GM11168 (cell line): ENCODE results near the gene PAPPA2.
"Not testable (repeated sequence)": the region's sequence is repeated elsewhere in the genome, so short reads cannot be mapped to it uniquely, and the experiment has no call there.

Source experiments
- in situ Hi-C: fragments of 300-500 bp; cut with MboI; formaldehyde crosslinking; loops from one replicate; pipeline ENCODE4 v1.12.0; 2022; ENCODE audit warnings: low sequenced_read_pairs; ENCODE audit not compliant: unreplicated experiment

The PAPPA2 gene, protein sequence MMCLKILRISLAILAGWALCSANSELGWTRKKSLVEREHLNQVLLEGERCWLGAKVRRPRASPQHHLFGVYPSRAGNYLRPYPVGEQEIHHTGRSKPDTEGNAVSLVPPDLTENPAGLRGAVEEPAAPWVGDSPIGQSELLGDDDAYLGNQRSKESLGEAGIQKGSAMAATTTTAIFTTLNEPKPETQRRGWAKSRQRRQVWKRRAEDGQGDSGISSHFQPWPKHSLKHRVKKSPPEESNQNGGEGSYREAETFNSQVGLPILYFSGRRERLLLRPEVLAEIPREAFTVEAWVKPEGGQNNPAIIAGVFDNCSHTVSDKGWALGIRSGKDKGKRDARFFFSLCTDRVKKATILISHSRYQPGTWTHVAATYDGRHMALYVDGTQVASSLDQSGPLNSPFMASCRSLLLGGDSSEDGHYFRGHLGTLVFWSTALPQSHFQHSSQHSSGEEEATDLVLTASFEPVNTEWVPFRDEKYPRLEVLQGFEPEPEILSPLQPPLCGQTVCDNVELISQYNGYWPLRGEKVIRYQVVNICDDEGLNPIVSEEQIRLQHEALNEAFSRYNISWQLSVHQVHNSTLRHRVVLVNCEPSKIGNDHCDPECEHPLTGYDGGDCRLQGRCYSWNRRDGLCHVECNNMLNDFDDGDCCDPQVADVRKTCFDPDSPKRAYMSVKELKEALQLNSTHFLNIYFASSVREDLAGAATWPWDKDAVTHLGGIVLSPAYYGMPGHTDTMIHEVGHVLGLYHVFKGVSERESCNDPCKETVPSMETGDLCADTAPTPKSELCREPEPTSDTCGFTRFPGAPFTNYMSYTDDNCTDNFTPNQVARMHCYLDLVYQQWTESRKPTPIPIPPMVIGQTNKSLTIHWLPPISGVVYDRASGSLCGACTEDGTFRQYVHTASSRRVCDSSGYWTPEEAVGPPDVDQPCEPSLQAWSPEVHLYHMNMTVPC (N-terminal part only)

DNA sequence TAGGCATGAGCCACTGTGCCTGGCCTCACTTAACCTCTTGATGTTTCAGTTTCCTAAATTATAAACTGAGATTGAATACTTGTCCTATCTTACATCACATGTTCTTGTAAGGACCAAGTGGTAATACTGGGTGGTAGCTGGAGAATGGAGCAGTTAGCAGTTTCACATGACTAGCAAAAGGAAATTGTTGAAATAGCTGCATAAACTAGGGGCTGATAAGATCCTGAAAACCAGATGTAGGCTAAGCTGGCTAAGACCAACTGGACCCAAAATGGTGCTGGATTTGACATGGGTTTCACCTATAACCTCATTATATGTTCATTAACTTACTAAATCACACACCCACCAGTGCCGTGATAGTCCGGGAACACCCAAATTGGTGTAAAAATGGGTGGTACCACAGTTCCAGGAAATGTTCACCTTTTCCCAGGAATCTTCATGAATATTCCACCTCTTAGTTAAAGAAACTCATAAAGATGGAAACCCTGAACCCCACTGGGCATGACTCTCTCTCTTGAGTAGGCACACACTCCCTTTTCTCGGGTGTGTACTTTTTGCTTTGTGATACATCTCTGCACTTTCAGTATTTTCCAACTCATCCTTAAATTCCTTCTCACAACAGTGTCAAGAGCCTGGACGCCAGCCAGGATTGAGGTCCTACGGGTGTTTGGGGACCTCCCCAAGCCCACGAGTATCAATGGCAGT is at the start of gene PAPPA2:
Gene PAPPA2 (plus strand): TSS at position 502 of the 705 bp plus-strand sequence. CDS start 93,148 bp downstream, outside the sequence.
- in situ Hi-C loops, result no loop called here

DNA sequence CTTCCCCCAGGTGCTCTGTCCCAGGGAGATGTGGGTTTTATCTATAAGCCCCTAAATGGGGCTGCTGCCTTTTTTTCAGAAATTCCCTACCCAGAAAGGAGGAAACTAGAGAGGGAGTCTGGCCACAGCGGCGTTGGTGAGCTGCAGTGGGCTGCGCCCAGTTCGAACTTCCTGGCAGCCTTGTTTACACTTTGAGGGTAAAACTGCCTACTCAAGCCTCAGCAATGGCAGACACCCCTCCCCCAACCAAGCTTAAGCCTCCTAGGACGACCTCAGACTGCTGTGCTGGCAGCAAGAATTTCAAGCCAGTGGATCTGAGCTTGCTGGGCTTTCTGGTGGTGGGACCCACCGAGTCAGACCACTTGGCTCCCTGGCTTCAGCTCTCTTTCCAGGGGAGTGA is 46.2 kb upstream of the PAPPA2 start:
- in situ Hi-C loops, result no loop called here

DNA sequence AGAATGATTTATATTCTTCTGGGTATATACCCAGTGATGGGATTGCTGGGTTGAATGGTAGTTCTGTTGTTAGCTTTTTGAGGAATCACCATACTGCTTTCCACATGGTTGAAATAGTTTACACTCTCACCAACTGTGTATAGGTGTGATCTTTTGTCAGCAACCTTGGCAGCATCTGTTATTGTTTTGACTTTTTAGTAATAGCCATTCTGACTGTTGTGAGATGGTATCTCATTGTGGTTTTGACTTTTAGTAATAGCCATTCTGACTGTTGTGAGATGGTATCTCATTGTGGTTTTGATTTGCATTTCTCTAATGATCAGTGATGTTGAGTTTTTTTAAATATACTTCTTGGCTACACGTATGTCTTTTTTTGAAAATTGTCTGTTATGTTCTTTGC is 43.4 kb upstream of the PAPPA2 start:
- in situ Hi-C loops, result not testable (repeated sequence)

DNA sequence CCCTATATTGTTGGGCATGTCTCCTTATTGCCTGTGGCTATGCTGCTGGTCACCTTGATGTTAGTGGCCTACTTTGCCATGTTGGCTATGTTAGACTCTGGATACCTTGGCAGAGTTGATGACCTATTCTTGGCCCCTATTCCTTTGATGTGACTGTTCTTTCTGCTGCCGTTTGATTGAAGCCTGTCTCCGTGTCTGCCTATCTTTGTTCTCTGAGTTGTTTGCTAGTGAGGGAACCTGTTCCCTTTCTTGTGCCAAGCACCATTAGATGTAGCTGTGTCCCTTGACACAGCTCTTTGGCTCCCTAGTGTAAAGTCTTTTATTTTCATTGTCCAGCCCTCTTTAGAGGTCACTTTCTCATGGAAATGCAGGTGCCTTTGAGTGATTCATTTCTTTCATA is 28.7 kb upstream of the PAPPA2 start:
- in situ Hi-C loops, result no loop called here

DNA sequence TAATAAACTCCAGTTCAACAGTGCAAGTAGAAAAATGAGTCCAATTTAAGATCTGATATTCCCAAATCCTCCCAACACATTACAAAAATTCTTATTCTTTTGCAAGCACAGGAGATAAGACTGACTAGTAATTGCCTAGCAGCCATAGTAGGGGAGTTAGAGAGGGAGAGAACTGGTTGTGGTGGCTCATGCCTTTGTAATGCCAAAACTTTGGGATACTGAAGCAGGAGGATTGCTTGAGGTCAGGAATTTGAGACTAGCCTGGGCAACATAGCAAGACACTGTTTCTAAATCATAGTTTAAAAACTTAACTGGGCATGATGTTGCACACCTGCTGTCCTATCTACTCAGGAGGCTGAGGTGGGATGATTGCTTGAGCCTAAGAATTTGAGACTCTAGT is 26.7 kb upstream of the PAPPA2 start:
- in situ Hi-C loops, result no loop called here

DNA sequence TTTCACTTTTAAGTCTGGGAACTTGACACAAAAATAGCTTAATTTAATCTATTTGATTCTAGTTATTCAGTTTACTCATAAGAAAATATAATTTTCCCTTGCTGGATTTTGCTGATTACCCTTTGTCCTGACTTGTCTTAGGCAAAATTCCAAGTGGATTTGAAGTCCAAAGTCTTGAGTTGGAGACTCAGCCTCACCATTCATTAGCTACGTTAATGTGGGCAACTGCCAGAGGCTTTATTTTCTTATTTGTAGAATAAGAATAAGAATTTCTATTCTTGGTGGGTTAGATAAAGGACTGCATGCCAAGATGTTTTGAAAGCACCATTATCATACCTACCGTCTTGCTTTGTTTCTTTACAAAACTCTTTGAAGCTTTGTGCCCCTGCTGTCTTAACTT is 22.8 kb upstream of the PAPPA2 start:
- in situ Hi-C loops, result no loop called here

DNA sequence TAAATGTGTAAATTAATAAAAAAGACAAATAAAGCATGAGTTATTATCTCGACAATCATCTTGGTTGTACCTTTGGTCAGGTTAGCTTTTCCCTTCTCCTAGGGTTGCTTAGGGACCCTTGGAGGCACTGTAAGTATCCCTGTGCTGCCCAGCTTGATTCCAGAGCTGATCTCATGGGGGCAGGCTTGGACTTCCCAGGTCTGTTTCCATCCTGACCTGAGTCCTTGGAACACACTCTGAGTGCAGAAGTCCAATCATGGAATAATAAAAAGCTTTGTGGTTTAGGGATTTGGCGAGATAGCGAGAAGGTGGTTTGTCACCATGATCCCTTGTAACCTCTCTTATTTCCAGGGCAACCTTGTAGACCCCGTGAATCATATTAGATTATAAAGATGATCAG is 18.7 kb upstream of the PAPPA2 start:
- in situ Hi-C loops, result no loop called here

DNA sequence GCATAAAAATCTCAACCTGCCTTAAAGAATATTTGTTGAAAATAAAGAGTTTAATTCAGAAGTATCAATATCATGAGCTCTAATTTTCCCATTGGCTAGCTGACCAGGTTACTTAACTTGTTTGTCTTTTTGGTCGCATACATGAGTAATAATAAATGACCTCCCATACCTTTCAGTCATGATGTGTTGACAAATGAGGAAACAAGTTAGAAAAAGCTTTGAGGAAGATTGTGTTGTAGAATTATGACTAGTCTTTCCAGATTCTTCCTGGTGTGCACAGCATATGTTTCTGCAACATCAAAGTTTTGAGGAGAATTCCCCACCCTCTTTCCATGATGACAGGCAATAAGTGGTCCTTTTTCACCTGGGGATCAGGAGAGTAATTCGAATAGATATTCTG is 17.6 kb upstream of the PAPPA2 start:
- in situ Hi-C loops, result no loop called here

DNA sequence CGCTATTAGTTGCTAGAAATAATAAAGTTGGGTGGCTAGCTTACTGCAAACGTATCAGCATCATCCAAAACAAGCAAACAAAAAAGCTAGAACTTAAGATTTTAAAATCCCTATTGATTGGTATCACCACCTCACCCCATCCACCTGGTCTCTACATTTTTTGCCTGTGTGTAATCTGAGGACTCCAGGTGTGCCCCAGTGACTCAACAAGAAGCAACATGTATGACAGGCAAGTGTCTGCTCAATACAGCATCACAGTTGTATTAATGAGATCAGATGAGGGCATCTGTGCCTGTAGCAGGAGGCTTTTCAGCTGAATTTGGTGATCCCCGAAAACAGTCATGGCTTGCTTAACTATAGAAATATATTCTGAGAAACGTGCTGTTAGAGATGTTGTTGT is 14.6 kb upstream of the PAPPA2 start:
- in situ Hi-C loops, result no loop called here

DNA sequence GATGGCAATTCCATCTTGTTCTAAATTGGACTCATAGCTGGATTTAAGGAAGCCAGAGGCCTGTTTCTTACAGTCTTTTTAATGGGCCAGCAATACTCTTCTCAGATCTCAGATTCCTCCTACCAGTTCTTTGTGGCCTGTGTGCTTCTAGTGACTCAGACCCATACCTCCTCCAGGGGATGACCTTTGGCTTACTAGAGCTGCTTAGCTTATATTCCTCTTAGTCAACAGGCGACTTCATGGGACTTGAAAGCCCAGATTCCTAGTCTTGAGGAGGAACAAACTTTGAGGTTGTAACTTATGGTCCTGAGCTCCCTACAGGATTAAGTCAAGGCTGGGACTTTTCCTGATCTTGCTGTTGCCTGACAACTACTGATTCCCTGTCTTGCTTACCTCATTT is 12.4 kb upstream of the PAPPA2 start:
- in situ Hi-C loops, result no loop called here

DNA sequence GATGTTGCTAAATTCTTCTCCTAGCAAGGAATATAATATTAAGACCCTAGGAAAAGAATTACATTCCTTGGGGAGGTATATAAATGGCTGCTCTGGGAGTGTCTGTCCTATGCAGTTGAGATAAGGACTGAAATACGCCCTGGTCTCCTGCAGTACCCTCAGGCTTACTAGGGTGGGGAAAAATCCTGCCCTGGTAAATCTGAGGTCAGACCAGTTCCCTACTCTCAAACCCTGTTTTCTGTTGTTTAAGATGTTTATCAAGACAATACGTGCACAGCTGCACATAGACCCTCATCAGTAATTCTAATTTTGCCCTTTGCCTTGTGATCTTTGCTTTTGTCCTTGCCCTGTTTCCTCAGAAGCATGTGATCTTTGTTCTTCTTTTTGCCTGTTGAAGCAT is 11.2 kb upstream of the PAPPA2 start:
- in situ Hi-C loops, result not testable (repeated sequence)

DNA sequence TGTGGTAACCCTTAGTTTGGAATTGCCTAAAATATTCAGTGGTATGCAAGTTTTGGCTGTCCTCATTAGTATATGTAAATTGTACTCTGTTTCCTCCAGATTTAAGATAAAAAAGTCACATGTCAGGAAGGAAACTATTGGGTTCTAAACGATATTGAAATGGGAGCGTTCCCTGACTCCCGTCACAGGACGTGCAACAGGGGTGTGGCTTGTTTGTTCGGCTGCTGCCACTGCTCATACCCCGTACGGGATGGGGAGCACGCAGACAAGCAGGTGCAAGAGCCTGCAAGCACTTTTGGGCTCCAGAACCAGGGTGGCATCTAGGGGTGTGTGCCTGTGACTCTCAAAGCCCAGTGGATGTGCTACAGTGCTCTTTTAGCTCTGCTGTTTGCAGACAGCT is 6.2 kb upstream of the PAPPA2 start:
- in situ Hi-C loops, result no loop called here

DNA sequence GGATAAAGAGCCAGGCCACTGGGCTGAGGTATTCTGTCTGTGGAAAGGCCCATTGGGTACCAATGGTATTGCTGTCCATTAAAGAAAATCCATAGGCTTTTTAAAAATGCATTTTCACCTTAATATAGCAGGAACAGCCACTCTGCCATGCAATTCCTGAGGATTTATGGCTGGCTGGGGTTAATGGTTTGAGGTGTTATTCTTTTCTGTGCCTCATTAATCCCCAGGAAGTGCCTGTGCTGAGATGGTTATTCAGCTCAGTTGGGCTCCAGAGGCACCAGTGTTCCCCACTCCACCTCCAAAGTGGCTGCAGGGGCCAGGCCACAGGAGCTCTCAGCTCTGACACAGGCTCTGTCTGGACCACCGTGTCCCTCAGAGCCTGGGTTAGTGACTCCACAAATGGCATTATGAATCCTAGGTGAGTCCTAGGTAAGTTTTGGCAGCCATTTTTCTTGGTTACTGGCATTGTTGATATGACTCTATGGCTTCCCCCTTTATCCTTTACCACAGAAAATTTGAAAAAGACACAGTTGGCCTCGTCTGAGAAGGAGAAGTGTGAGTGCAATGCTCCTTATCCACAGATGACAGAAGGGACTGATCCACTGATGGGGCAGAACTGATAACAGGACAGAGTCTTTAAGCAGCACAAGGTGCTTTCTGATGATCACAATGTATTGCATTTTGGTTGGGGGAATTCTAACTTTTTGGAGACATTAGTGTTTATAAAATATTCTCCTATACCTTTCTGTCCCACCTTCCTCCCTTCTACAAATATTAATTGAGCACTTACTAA is 2.2 kb upstream of the PAPPA2 start:
- in situ Hi-C loops, result no loop called here

DNA sequence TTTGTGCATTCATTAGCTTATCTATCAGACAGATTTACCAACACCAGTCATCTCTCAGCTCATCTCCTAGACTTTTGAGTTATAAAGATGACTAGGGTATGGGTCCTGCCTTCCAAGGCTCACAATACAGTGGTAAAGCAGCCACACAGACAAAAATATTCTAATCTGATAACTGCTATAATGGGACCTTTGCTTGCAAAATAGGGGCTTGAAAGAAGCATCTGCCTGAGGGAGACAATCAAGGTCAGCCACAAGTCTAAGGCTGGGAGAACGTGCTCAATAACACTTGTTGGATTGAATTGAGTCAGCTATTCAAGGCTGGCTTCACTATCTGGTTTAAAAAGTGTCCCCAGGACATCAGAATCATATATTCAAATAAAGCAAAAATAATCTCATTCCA is 1.4 kb upstream of the PAPPA2 start:
- in situ Hi-C loops, result no loop called here

DNA sequence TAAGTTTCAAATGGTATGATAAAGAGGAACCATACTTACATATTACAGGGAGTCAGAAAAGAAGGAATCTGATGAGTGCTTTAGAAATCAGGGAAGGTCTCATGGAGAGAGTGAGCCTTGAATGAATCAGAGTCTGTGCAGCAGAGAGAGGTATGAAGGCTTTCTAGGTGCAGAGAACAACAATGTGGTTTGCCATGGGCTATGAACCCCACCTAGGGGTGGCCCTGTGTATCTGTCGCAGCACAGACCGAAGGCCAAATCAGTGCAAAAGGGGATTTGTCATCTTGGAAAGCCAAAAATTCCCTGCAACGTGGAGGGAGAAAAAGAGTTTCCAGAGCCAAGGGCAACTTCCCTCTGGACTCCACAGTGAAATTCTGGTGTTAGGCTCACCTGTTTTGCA is 3.5 kb downstream of the PAPPA2 start:
- in situ Hi-C loops, result no loop called here

DNA sequence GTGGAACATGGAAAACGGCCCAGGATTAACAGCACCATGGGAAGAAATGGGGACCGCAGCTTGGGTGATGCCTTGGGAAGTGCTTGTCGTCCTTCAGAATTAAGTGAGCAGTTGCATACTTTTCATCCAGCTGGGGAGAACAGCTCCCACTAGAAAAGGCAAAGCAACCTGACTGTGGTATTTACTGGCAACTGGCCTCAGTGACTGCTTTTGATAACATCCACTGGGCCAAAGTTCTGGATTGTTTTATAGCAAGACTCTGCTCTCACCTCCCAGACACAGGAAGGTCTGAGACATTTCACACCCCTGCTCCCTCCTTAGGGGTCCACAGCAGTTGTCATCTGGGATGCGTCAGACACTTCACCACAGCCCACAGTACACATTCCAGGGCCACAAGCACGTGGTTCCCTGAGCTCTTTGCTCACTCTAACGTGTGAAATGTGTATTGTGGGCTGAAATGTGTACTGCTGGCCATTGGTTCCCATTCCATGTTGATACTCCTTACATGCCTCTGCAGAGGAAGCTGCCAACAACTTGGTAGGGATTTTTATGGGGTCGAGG is 6.6 kb downstream of the PAPPA2 start:
- in situ Hi-C loops, result no loop called here

DNA sequence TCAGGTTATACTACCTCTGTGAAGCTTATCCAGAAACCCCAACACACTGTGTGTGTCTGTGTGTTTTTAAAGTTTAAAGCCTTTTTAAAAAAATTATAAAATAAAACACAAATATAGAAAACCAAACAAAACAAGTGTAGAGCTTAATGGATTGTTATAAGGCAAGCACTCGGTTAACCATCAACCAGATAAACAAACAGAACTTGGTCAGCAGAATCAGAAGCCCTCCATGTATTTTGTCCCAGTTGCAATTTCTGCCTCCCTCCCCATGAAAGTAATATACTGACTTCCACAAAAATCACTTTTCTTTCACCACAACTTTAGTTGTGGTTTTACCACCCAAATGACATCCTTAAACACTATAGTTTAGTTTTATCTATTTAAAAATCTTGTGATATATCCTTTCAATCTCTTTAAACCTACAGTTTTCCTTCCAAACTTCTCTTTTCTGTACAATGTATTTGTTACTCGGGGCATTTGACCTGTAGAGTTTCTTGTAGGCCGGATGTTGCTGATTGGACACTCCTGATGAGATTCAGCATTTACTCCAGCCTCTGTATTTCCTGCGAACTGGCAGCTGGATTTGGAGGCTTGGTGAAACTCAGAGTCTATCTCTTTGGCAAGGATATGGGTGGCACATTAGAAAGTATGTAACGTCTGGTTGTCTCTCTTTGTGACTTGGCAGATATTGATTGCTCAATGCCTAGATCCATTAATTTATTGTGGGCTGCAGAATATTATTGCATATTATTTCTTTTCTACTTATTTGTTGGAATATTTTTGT is 8.6 kb downstream of the PAPPA2 start:
- in situ Hi-C loops, result no loop called here

DNA sequence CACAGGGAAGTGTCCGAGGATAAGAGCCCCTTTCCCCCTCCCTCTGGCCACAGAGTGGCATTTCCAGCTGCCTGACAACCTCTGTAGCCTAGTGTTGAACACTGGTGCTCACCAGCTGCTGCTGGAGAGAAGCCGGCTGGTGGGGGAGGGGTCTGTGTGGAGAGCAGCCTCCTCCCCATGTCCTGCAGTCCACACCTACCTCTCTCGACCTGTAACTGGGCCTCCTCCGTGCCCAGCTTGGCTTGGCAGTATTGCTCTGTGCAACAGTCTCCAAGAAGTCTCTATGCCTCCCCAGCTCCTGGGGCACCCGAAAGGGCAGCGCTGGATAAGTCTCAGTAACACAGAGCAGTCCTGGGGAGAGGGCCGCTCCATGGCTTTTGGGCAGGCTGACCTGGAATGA is 17.0 kb downstream of the PAPPA2 start:
- in situ Hi-C loops, result no loop called here

DNA sequence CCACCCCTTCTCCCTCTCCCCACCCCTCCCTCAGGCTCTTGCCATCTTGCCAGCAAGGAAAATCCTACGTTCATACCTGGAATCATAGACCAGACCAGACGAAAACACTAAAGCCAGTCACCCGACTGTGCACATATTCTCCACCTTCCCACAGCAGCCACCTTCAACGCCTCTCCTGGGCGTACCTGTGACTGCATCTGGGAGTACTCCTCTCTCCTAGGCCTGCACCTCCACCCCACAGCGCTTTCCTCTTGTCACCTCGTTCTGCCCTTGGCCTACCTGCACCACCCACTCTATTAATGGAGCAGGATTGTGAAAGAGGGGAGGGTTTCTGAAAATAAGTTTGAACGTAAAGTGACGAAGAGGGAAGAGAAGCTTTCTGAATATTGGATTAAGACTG is 17.8 kb downstream of the PAPPA2 start:
- in situ Hi-C loops, result no loop called here
